Measurements from ENCODE around the gene NTM.

Gene NTM

GRCh38 chr11:132036746-132037466, 666.5 kb downstream of the NTM start:
- DNase-seq, result no peak

GRCh38 chr11:132037467-132037862, 667.0 kb downstream of the NTM start:
- no peak for DNase-seq

- no peak for DNase-seq
Observed at GRCh38 chr11:132037956-132038355, 667.5 kb downstream of the NTM start.

GRCh38 chr11:132039521-132039920, 669.1 kb downstream of the NTM start:
- DNase-seq, result no peak

GRCh38 chr11:132042296-132042695, 671.9 kb downstream of the NTM start:
- DNase-seq, result no peak

- no peak for DNase-seq
Observed at GRCh38 chr11:132043714-132044113, 673.3 kb downstream of the NTM start.

- DNase-seq, result no peak
Observed at GRCh38 chr11:132045107-132045506, 674.7 kb downstream of the NTM start.

GRCh38 chr11:132046288-132046865, 676.0 kb downstream of the NTM start:
- DNase-seq, result no peak

- DNase-seq, result no peak
Observed at GRCh38 chr11:132047167-132047566, 676.8 kb downstream of the NTM start.

- DNase-seq, result no peak
Observed at GRCh38 chr11:132048040-132048439, 677.6 kb downstream of the NTM start.

GRCh38 chr11:132049205-132049604, 678.8 kb downstream of the NTM start:
- DNase-seq, result no peak

- no peak for DNase-seq
Observed at GRCh38 chr11:132050049-132050448, 679.6 kb downstream of the NTM start.

GRCh38 chr11:132050577-132051165, 680.3 kb downstream of the NTM start:
- no peak for DNase-seq

GRCh38 chr11:132051704-132052103, 681.3 kb downstream of the NTM start:
- DNase-seq, result no peak

- no peak for DNase-seq
Observed at GRCh38 chr11:132052342-132052741, 681.9 kb downstream of the NTM start.

GRCh38 chr11:132052904-132053303, 682.5 kb downstream of the NTM start:
- no peak for DNase-seq

- DNase-seq, result no peak
Observed at GRCh38 chr11:132054822-132055221, 684.4 kb downstream of the NTM start.

- no peak for DNase-seq
Observed at GRCh38 chr11:132055296-132055695, 684.9 kb downstream of the NTM start.

- DNase-seq, result no peak
Observed at GRCh38 chr11:132056689-132057088, 686.3 kb downstream of the NTM start.

- no peak for DNase-seq
Observed at GRCh38 chr11:132057266-132057665, 686.9 kb downstream of the NTM start.

- DNase-seq, result no peak
Observed at GRCh38 chr11:132058211-132058772, 687.9 kb downstream of the NTM start.

- DNase-seq, result no peak
Observed at GRCh38 chr11:132060567-132060966, 690.2 kb downstream of the NTM start.

GRCh38 chr11:132062031-132062430, 691.6 kb downstream of the NTM start:
- DNase-seq, result no peak

GRCh38 chr11:132062541-132062940, 692.1 kb downstream of the NTM start:
- DNase-seq, result no peak
